ENCODE data around the gene ACER1. TPM values are rescaled to one million over a fixed set of nuclear protein-coding genes. Genes with fewer than 3 reads are reported as not detected.
A peak's percentile ranks its signal among the peaks of the same experiment; 100 is the strongest.

Gene ACER1
- total RNA-seq, 1 donor from 2014 or later: not detected

DNA sequence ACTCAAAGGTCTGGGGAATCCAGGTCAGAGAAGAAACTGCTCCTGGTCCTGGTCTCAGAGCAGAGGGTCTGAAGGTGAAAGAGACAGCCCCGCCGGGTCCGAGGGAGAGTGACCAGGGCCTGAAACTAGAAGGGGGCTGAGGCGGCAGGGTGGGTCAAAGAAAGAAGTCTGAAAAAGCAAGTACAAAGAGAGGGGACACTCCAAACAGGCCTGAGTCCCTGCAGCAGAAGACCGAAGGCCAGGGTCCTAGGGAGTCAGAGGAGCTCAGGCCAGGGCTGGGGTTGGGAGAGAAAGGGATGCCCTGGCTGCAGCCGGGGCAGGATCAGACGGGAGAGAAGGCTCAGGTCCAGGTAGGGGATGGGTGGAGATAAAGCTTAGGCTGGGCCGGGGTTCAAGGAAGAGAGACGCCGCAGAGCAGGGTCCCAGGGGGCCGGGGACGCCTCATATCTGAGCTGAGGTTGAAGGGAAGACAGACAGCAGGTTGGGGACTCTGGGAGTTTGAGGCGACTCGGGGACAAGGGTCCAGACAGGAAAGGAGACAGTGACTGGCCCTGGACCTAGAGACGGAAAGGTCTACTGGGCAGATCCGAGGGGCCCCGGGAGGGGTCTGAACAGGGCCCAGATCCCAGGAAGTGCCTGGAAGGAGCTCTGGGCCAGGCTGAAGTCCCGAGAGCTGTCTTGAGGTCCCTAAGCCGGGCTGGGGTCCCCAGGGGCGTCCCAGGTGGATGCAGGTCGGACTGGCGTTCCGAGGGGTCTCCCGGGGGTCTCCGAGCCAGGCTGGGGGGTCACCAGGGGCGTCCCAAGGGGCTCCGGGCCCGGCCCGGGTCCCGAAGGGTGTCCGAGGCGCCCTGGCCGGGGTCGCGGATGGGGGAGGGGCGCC is 54.4 kb downstream of the ACER1 start:
- H3K27ac ChIP-seq: peak overlapping the region; percentile 89
- no peaks in the 10 kb centered on the region for H3K27me3 ChIP-seq
- TF ChIP-seq, protein P1, sequence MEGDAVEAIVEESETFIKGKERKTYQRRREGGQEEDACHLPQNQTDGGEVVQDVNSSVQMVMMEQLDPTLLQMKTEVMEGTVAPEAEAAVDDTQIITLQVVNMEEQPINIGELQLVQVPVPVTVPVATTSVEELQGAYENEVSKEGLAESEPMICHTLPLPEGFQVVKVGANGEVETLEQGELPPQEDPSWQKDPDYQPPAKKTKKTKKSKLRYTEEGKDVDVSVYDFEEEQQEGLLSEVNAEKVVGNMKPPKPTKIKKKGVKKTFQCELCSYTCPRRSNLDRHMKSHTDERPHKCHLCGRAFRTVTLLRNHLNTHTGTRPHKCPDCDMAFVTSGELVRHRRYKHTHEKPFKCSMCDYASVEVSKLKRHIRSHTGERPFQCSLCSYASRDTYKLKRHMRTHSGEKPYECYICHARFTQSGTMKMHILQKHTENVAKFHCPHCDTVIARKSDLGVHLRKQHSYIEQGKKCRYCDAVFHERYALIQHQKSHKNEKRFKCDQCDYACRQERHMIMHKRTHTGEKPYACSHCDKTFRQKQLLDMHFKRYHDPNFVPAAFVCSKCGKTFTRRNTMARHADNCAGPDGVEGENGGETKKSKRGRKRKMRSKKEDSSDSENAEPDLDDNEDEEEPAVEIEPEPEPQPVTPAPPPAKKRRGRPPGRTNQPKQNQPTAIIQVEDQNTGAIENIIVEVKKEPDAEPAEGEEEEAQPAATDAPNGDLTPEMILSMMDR (IDR thresholded peaks at IDR 0.05): no peak
- TF ChIP-seq POLR2AphosphoS5 (IDR thresholded peaks at IDR 0.05; ENCODE audit: insufficient read depth in 1 of 2, low read depth in 1 of 2) (no peak), POLR2A (IDR thresholded peaks at IDR 0.05) (no peak)
- H3K4me3 ChIP-seq: peak overlapping the region; percentile 68 to 84
- intact Hi-C loops (cut with DNase I): loop anchor here (5.0 kb wide), 1 partner anchor 222 kb away; no protein-coding TSS in a partner anchor
- no peaks in the 10 kb centered on the region for H3K36me3 ChIP-seq
- peaks cover 53% of the 10 kb centered on the region for H3K4me1 ChIP-seq
- no peaks in the 10 kb centered on the region for H3K9me3 ChIP-seq
- no peak for DNase-seq (ENCODE audit: extremely low spot score in 2 of 2)

DNA sequence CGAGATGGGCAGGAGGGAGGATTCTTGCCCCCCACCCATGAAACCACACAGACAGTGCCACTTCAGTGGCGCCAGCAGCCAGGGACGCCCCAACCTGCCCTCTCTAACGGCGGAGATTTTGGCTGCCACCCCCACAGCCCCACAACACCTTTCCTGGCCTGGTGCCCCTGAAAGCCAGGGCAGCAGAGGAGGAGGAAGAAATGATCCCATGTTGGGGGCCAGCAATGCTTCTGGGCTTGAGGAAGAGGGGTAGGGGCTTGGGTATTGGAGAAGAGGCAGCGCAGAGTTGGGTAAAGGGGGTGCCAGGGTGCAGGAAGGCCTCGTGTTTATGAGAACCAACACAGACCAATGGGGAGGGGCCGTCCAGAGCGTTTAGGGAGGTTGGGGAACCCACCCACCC is 55.4 kb downstream of the ACER1 start:
- H3K4me3 ChIP-seq: peak overlapping the region; percentile 68 to 84
- intact Hi-C loops (cut with DNase I): loop anchor here (5.0 kb wide), 1 partner anchor 221 kb away; no protein-coding TSS in a partner anchor
- peaks cover 62% of the 10 kb centered on the region for H3K4me1 ChIP-seq
- no peak for DNase-seq (ENCODE audit: extremely low spot score in 2 of 2)
- H3K36me3 ChIP-seq: no peaks in the 10 kb centered on the region
- no peaks in the 10 kb centered on the region for H3K9me3 ChIP-seq
- TF ChIP-seq POLR2A (IDR thresholded peaks at IDR 0.05): no peak
- TF ChIP-seq POLR2AphosphoS5 (IDR thresholded peaks at IDR 0.05; ENCODE audit: insufficient read depth in 1 of 2, low read depth in 1 of 2): no peak
- TF ChIP-seq, protein P1 (IDR thresholded peaks at IDR 0.05): no peak
- H3K27me3 ChIP-seq: no peaks in the 10 kb centered on the region
- peak overlapping the region; percentile 89 for H3K27ac ChIP-seq

DNA sequence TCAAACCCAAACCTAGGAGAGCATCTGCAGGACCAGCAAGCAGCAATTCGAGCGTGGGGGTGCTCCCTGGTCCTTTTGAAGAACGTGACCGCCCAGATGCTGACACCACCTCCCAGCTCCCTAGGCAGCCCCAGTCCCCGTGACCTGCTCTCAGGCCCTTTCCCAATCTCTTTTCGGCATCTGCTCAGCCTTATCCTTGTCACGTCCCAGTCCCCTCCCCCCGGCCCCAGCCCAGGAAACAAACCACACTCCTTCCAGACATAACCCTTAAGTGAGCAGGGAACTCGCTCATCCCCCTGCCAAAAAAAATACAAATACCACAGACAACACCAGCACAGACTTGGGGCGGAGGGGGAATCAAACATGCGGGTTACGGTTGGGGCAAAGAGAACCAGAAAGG is 57.0 kb downstream of the ACER1 start:
- Histone ChIP-seq H3K27me3 (no peaks in the 10 kb centered on the region), H3K36me3 (no peaks in the 10 kb centered on the region), H3K4me3 (no peak overlapping the region), H3K4me1 (peaks cover 78% of the 10 kb centered on the region), H3K27ac (peak overlapping the region; percentile 82), H3K9me3 (no peaks in the 10 kb centered on the region)
- TF ChIP-seq, protein P1 (IDR thresholded peaks at IDR 0.05): no peak
- TF ChIP-seq POLR2AphosphoS5 (IDR thresholded peaks at IDR 0.05; ENCODE audit: insufficient read depth in 1 of 2, low read depth in 1 of 2) (peak in 1 of 2 donors; percentile 59), POLR2A (IDR thresholded peaks at IDR 0.05) (no peak)
- no peak for DNase-seq (ENCODE audit: extremely low spot score in 2 of 2)
- intact Hi-C loops (cut with DNase I): loop anchor here (5.0 kb wide), 1 partner anchor 219 kb away; no protein-coding TSS in a partner anchor

DNA sequence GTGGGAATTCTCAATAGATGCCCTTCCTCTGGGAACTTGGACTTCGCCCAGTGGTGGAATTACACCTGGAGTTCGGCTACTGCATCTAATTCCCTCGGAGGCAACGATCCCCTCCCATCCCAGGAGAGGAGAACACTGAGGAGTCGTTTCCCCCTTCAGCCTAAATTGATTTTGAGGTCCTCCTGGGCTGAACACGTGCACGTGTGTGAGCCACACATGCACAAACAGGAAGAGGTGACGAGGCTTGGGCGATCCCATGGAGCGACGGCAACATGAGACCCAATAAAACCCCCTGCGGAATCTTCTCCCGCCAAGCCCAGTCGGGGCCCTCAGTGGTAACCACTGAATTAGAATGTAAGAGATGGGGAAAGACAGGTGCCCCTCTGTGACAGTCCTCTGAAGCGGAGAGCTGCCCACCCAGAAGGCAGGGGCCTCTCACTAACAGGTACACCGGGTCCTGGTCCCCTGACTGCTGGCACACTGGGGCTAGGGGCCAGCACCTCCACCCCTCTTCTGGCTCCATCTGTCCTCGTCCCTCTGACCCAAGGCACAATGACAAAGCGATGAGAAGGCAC is 58.2 kb downstream of the ACER1 start:
- intact Hi-C loops (cut with DNase I): loop anchor here (5.0 kb wide), 1 partner anchor 218 kb away; no protein-coding TSS in a partner anchor
- DNase-seq (ENCODE audit: extremely low spot score in 2 of 2): no peak
- Histone ChIP-seq H3K9me3 (no peaks in the 10 kb centered on the region), H3K36me3 (no peaks in the 10 kb centered on the region), H3K27me3 (no peaks in the 10 kb centered on the region), H3K27ac (peak overlapping the region; percentile 82), H3K4me3 (no peak overlapping the region), H3K4me1 (peaks cover 90% of the 10 kb centered on the region)
- TF ChIP-seq POLR2A (IDR thresholded peaks at IDR 0.05) (no peak), POLR2AphosphoS5 (IDR thresholded peaks at IDR 0.05; ENCODE audit: insufficient read depth in 1 of 2, low read depth in 1 of 2) (no peak)
- TF ChIP-seq, protein P1 (IDR thresholded peaks at IDR 0.05): no peak
